Left colon (tissue), 2 donors: Measurements from ENCODE around the gene SLC6A12. TPM values are rescaled to one million over a fixed set of nuclear protein-coding genes. Genes with fewer than 3 reads are reported as not detected.
"Not testable (repeated sequence)": the region's sequence is repeated elsewhere in the genome, so short reads cannot be mapped to it uniquely, and the experiment has no call there.

Source experiments
- ATAC-seq: fragments of 200-7000 bp; cut with Tn5 transposase; one replicate; pipeline ENCODE4 v1.9.1; 2020; ENCODE audit warnings: mild to moderate bottlenecking, moderate library complexity
- DNase-seq, 2 donors: peaks; one replicate each; pipeline ENCODE4 v3.0.0-alpha.2; 2020
- intact Hi-C, 2 donors: fragments of 100-400 bp; cut with DNase I in 1 of 2; cut with micrococcal nuclease in 1 of 2; formaldehyde crosslinking; loops; one replicate each; pipeline versions ENCODE4 v1.11.2 to v1.14.0; 2022; cut with DNase I, micrococcal nuclease
- total RNA-seq, 2 donors: library from RNA; stranded (reverse); fragmentation: NEBNext Ultra II Directional; extraction: Animal tissue kit (Norgen Biotek cat#: 25700); gene quantifications; one replicate each; pipeline ENCODE4 v1.2.1, GENCODE V29; 2021
- donor health status: DM: no; HTN: no; CAD: no.
- donor health status: DM: yes; HTN: yes; CAD: no.

SLC6A12 gene
- total RNA-seq, 2 donors from 2014 or later = 2.3 to 3.9 TPM

DNA sequence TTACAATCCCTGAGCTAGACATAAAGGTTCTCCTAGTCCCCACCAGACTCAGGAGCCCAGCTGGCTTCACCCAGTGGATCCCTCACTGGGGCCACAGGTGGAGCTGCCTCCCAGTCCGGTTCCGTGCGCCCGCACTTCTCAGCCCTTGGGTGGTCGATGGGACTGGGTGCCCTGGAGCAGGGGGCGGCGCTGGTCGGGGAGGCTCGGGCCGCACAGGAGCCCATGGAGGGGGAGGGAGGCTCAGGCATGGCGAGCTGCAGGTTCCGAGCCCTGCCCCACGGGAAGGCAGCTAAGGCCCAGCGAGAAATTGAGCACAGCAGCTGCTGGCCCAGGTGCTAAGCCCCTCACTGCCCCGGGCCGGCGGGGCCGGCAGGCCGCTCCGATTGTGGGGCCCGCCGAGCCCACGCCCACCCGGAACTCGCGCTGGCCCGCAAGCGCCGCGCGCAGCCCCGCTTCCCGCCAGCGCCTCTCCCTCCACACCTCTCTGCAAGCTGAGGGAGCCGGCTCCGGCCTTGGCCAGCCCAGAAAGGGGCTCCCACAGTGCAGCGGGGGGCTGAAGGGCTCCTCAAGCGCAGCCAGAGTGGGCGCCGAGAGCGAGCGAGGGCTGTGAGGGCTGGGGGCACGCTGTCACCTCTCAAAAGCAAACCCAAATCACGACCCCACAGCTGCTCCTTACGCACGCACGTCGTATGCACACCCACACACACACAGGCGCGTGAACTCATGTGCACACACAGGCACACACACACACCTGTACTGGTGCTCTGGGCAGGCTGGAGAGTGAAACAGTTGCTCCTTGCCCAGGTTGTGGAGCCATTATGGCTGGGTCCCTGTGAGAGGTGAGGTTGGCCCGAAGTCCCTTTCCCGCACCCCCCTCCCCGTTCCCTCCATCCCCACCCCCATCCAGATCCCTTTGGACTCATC lies 25.7 kb downstream of the SLC6A12 start:
- ATAC-seq, DNase-seq, intact Hi-C loops: not testable (repeated sequence)

DNA sequence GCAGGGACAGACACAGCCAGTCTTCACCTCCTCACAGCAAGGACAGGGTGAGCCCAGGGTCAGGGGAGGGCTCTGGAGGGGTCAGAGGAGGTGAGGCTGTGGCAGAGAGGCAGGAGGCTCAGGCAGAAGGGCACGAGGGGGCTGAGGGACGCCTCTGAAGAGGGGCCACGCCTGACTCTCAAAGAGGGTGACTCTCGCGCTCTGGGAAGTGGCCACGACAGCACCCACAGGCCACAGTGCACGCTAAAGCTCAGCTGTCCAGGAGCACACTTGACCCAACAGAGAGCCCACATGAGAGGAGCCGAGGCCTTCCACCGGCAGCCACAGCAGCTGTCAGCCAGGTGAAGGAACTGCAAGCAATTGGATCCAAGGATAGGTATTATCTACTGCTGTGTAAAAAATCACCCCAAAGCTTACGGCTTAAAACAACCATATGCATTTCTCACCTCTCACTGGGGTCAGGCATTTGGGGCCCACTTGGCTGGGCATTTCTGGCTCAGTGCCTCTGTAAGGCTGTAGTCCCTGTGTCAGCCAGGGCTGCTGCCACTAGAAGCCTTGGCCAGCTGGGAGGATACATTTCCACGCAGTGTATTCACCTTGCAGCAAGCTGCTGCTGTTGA lies 27.8 kb downstream of the SLC6A12 start:
- no peak for ATAC-seq
- no peak for DNase-seq
- intact Hi-C loops = no loop called here

DNA sequence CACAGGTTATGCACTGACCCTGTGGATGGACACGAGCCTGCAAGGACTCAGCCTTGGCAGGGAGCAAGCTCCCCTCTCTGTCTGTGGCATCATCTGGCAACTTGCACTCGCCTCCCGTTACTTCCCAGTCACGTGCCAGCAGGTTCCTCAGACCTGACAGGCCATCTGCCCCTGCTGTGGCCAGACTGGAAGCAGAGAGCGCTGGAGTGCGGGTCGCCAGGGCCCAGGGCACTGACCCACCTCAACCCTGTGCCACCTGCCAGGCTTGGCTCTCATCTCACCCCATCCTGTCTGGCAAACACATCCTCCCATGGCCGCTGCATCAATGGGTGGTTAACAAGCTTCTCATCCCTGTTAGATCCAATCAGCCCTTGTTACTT lies 28.4 kb downstream of the SLC6A12 start:
- intact Hi-C loops = no loop called here
- ATAC-seq = no peak
- no peak for DNase-seq

DNA sequence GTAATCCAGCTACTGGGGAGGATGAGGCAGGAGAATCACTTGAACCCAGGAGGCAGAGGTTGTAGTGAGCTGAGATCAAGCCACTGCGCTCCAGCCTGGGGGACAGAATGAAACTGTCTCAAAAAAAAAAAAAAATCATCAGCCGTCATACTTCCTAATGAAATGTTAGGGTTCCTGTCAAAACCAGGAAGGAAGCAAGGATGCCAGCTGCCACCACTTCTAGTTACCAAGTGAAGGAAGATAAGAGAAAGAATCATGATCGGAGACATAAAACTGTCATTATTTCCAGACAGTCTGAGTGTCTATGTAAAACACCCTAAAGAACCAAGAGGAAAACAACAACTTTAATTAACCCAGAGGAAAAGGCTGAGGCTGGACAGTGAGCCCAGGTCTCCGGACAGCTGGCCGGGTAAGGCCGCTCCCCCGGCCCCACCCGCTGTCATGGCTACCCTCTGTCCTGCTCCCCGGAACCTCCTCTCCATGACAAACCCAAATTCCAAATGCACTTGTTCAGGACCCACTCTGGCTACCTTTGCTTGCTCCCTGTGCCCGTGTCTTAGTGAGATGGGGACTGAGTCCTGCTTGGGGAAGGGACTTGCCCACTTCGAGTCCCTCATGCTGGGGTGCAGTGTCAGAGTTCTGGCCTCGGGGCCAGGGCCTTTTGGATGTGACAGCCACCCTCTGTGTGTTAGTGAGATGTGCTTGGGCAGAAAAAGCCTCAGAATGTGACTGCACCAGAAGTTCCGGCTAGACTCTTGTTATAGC lies 29.0 kb downstream of the SLC6A12 start:
- intact Hi-C loops = no loop called here
- ATAC-seq (no peak), DNase-seq (no peak)

DNA sequence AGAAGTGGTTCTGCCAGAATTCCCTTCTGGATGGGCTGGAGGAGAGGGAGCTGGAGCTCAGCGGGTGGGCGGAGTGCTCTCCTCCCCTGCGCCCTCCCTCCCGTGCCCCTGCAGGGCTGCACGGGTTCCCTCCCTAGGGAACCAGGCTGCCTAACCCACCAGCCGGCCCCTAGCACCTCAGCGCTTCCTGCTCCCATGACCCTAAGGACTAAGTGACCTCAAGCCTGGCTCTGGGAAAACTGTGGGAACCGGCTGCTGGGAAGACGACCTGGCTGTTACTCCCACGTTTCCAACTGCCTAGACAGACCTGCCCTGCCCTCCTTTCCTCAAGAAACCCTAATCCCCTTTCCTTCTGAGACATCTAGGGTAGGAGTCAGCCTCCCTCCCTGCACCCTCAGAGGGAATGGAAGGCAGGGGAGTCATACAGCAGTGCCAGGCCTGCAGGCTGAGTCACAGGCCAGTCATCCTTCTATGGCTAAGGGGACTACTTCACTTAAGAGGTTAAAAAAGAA lies 31.5 kb downstream of the SLC6A12 start:
- no peak for DNase-seq
- ATAC-seq = no peak
- intact Hi-C loops = no loop called here

DNA sequence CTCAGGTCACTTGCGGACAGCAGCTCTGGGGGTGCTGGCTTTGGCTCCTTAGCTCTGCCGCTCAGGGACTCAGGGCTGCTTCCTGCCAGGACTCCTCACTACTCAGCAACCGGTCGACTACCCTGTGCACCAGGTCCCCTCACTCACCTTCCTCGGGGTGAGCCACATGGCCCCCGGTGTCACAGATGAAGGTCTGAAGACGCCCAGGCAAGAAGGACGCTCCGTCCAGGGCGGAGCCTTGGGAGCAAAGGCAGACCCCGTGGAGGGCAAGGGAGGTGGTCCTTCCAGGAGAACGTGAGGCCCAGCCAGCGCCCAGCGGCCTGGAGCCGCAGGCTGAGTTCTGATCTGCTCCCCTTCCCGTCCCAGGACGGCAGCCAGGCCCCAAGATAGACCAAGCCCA lies 32.0 kb downstream of the SLC6A12 start:
- no peak for ATAC-seq
- intact Hi-C loops = no loop called here
- DNase-seq = no peak

DNA sequence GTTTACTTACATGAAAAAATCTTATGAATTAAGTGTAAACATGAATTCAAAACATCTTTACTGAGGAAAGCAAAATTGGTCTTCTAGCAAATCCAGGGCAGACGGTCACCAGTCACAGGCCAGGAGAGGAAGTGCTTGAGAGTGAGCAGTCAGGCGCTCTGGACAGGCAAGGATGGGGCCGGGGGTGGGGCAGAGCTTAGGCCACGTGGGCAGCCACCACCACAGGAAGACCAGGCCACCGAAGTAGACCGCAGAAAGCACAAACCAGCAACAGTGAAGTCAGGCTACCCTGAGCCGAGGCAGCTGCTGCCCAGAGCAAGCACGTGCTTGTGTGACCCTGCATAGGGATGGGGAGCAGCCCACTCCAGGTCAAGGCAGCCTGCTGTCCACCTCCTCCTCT lies 33.5 kb downstream of the SLC6A12 start:
- DNase-seq = peak; percentile 28 to 59
- ATAC-seq = no peak

DNA sequence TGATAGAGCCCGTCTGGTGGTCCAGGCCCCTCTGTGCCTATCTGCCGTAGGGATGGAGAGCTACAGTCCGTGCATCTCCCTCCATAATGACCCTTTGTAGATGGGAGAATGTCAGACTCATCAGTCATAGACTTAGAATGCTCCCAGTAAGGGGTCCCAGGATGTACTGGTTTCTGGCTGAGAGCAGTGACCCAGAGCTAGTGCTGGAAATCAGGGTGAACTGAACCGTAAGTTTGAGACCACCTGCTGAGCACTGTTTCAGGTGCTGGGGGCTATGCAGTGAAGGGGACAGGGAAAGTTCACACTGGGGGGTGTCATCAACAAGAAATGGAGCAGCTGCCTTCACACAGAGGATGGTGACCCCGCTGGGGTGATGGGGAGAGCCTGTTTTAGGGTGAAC lies 34.1 kb downstream of the SLC6A12 start:
- ATAC-seq (no peak), DNase-seq (no peak)
- intact Hi-C loops = no loop called here

More for the DNA sequence above, 33.5 kb downstream of the SLC6A12 start:
- intact Hi-C loops = no loop called here

DNA sequence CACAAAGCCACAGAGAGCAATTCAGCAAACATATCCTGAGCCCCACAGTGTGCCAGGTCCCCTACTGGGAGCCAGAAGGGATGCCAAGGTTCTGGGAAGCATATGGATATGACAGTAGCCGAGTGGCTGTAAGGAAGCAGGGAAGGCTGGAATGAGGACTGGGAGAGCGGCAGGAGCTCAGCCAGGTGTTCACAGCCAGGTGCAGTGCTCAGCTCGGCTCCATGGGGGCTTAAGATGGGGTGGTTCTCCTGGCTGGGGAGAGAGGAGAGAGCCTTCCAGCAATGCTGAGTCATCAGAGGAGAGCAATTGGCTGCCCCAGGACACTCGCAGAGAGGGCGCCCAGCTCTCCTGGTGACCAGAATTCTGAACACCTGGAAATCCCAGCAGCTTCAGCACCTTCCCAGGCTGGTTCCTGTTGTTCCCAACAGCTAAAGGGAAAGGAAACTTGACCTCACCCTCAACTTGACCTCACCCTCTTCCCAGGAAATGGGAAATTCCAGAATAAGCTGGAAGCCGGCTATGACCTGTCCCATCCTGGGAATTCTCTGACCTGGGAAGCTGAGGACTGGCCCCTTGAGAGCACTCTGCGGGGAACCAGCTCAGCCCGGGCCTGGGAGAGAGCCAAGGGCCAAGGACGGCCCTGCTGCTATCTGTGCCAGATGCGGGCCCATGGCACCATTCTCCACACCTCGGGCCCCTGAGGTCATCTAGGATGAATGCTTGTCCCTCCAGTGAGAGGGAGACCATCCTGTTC lies 34.6 kb downstream of the SLC6A12 start:
- intact Hi-C loops = no loop called here
- ATAC-seq = no peak
- no peak for DNase-seq

DNA sequence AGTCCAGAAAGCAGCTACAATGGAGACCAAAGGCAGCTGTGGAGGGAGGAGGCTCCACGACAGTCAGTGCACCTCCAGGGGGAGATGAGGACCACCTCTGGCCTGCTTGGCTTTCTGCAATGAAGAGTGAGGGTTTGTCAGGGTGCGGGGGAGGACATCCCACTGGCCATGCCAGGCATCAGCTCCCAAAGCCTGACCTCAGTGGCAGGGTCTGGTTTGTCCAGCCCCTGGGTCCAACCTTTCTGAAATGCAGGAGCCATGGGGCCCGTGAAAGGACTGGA lies 35.2 kb downstream of the SLC6A12 start:
- no peak for ATAC-seq
- intact Hi-C loops = no loop called here

DNA sequence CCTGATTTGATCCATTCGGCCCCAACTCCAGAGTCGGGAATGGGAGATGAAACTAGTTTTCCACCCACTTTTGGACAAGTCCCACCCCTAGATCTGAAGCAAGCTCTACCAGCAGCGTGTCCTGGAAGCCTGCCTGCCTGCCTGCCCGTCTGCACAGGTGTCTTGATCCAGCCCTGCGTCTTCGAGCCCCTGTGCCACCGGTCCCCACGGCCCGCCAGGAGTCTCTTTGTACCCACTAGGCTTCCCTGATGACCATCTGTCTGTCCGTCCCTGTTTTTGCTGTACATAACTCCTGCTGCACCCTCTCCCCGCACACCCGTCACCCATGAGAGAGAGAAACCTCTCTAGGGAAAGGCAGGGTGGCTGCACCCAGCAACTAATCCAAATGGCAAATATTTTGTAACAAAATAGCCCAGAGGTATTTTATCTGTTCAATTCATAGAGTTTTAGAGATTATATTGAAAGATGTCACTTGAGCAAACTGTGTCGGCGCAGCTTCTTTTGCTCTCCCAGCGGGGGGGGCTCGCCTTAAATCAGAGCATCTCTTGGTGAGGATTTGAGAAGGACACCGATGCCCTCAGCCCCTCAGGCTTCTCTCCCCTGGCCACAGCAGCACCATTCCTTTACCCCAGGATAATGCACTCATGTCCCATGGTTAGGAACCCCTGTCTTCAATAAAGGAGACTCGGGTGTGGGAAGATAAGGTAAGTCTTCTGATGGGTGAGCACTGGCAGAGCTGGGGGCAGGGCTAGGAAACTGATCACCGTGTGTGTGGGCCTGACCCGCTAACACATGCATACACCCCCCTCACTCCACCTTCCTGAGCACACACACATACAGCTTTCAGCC lies 35.8 kb downstream of the SLC6A12 start:
- intact Hi-C loops = no loop called here
- DNase-seq = no peak
- ATAC-seq = no peak

More for the DNA sequence above, 35.2 kb downstream of the SLC6A12 start:
- no peak for DNase-seq

DNA sequence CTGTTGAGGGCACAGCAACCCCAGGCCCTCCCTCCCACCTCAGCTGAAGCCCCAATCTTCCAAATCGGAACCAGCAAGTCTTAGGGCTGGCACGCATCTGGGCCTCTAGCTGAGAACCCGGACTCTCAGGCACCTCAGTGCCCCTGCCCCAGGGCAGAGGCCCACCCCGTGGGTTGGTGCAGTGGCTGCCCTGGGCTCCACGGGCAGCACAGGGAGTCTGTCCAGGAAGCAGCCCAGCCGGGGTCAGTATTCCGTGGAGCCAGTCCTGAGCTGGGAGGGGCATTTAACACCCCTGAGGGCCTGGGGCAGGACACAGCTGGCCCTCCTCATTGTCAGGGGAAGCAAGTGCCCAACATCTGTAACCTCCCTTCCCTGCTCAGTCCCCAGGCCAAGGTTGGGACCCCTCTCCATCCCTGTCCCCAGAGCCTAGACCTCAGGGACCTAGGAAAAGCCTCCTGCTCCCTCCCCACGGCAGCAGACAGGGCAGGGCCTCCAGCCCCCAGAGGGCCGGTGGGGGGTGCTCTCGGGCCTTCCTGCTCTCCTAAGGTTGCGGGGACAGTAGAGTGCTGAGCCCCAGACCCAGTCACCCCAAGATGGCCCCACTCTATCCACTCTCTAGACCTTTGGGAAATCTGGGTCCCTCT lies 36.5 kb downstream of the SLC6A12 start:
- intact Hi-C loops = no loop called here
- ATAC-seq (no peak), DNase-seq (no peak)

DNA sequence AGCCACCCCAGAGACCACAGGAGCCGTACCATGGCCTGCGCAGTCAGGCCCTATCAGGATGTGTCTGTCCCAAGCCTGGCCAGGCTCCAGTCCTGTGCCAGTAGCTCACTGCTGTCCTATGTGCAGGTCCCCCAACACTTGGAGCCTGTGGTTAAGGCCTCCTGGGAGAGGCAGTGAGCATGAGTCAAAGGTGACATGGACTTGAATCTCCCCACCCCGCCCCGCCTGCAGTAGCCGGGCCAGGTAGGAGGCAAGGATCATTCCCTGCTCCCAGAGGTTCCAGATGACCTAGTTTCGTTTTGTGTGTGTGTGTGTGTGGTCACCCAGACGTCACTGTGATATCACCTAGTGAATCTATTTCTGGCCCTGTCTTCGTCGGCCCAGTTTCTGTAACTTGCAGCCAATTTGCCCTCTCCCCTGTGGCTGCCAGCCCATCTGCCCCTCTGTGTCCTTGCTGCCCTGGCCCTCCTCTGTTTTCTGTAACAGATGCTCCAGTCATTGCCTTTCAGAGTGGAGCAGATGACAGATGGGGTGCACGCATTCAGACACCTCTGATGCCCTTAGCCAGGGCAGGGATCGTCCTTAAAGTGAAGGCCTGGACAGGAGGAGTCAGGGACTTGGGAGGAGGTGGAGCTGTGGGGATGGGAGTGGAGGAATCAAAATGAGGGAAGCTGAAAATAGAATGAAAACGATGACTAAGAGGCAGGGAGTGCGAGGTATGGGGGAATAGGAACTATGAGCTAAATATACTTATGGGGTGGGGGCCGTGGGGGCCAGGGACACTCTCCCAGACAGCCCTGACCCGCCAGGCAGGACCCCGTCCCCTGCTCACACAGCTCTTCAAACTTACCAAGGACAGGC lies 37.4 kb downstream of the SLC6A12 start:
- ATAC-seq = peak; percentile 88
- intact Hi-C loops = no loop called here

DNA sequence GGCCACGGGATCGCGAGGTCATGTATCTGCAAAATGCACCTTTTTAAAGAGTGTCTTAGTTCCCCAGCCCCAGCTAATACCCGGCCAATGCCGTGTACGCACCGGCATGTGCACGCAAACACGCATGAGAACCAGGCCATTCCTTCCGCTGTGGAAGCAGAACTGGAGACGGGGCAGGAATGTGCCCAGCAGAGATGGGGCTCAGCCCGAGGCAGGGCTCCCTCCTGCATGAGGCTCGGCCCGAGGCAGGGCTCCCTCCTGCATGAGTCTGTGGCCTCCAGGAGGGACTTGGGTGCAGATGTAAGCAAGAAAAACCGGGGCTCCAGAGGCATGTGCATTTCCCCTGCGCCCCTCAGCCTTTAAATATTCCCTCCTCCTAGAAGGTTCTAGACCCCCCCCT lies 38.2 kb downstream of the SLC6A12 start:
- ATAC-seq = no peak
- no peak for DNase-seq
- intact Hi-C loops = no loop called here

More for the DNA sequence above, 37.4 kb downstream of the SLC6A12 start:
- DNase-seq = peak; percentile 43 to 72

DNA sequence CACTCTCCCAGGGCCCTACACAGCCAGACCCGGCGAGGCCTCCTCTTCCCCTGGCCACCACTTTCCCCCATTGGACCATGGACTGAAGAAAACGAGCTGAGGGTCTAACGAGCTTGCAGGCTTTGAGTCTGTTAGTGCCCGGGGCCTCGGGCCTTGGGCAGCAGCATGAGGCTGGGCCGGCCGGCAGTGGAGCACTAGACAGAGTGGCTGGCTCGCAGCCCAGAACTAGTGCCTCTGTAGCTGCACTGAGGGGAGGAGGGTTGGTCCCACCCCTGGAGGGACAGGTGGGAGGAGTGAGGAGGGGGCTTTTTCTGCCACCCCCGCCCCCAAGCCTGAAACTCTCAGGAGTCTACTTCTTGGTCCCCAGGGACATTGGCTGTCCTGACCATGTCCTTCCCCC lies 38.7 kb downstream of the SLC6A12 start:
- no peak for DNase-seq
- intact Hi-C loops = no loop called here
- no peak for ATAC-seq

DNA sequence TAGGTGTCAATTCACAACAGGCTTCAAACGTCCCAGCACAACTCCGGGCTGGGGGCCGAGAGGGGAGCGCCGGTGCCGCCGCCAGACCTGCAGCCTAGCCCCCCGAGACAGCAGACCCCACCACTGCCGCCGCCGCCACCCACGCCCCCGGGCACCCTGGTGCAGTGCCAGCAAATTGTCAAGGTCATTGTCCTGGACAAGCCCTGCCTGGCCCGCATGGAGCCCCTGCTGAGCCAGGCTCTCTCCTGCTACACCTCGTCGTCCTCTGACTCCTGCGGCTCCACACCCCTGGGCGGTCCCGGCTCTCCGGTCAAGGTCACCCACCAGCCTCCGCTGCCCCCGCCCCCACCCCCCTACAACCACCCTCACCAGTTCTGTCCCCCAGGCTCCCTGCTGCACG lies 39.4 kb downstream of the SLC6A12 start:
- intact Hi-C loops = no loop called here
- no peak for DNase-seq
- ATAC-seq = no peak

DNA sequence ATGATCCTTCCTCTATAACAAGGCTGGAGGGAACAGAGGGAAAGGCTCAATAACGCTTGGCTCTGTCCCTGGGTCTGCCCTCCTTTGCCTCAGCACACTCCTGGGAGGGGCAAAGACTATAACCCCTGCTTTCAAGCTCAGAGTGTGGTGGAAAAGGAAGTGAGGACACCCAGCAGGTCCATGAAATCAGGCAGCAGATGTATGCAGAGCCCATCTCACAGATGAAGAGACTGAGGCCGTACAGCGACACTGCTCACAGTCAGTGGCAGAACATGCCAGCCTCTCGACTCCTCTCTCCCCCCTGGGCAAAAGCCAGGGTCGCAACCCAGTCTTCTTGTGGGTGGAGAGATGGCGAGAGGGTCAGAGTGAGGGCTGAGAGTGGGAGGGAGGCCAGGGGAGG lies 39.8 kb downstream of the SLC6A12 start:
- ATAC-seq (no peak), DNase-seq (no peak)
- intact Hi-C loops = no loop called here
